ENCODE measurements around the gene RAB11FIP4.

Gene RAB11FIP4

DNA sequence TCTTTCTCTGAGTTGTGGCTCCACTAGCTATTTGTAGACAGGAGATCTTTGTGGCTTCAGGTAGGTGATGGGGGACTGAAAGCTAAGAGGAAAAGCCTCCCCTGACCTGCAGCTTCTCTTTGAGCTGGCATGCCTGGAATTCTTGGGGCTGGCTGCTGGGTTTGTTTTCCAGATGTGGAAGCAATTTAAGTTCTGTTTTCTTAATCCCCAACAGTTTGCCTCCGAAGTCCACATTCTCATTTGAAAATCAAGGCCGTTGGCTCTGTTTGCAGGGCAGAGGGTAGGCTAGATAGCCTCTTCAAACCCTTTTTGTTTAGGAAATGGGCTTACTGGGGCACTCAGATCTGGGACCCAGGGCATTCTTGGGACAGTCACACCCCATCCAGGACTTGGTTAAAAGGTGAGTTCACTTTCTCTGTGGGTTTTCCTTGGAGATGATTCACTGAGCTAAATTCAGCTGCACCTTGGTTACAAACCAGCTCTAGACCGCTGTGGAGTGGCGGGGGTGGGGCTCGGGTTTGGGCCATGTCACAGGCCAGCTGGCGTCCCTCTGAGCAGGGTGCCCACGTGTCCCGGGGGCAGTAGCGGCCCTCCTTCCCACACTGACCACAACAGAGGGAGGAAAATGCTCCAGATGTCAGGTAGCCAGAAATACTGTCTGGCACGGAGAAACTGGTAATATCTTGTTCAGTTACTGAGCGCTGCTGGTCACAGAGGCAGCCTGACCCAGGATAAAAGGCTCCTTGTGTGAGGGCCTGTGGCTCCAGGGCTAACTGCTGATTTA lies 108.5 kb downstream of the RAB11FIP4 start:
- DNase-seq (ENCODE audit: low spot score) = peak; percentile 95

- DNase-seq (ENCODE audit: low spot score) = no peak
Observed at GRCh38 chr17:31506517-31506916, 115.0 kb downstream of the RAB11FIP4 start.

- DNase-seq (ENCODE audit: low spot score) = peak; percentile 39
Observed at GRCh38 chr17:31508288-31509094, 117.0 kb downstream of the RAB11FIP4 start.

GRCh38 chr17:31509095-31509804 lies 117.8 kb downstream of the RAB11FIP4 start:
- no peak for DNase-seq (ENCODE audit: low spot score)

DNA sequence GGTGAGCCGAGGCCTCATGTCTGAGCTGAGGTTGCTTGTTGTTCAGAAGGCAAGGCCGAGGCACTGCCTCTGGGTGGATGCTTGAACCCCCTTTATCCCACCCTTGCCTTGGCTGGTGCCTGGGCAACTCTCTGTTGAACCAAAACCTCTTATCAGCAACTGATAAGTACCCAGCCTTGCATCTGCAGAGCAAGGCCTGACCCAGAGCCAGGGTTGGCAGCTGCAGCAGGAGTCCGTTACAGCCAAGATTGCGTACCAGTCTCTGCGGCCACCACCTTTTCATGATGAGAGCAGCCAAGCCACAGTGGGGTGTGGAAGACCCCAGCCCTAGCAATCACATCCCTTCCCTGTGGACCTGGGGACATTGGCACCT lies 118.3 kb downstream of the RAB11FIP4 start:
- peak; percentile 29 for DNase-seq (ENCODE audit: low spot score)

GRCh38 chr17:31510308-31511194 lies 119.1 kb downstream of the RAB11FIP4 start:
- DNase-seq (ENCODE audit: low spot score) = peak; percentile 55

DNA sequence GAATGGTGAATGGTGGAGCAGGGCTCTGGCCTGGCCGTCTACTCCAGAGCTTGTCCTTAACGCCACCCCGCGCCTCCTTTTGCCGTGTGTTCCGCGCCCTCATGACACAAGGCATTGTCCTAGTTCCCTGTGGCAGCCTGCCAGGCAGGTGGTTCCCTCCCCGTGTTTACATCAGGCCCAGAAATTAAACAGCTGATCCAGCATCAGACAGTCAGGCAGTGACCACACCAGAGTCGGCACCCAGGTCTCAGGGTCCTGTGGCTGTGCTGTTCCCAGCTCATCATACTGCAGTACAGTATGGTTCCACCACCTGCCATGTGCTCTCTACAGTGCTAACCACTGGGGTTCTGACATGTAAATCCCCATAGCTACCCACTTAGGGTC lies 119.7 kb downstream of the RAB11FIP4 start:
- peak; percentile 75 for DNase-seq (ENCODE audit: low spot score)

GRCh38 chr17:31511580-31511979 lies 120.1 kb downstream of the RAB11FIP4 start:
- peak; percentile 95 for DNase-seq (ENCODE audit: low spot score)

GRCh38 chr17:31512104-31512740 lies 120.7 kb downstream of the RAB11FIP4 start:
- no peak for DNase-seq (ENCODE audit: low spot score)

DNA sequence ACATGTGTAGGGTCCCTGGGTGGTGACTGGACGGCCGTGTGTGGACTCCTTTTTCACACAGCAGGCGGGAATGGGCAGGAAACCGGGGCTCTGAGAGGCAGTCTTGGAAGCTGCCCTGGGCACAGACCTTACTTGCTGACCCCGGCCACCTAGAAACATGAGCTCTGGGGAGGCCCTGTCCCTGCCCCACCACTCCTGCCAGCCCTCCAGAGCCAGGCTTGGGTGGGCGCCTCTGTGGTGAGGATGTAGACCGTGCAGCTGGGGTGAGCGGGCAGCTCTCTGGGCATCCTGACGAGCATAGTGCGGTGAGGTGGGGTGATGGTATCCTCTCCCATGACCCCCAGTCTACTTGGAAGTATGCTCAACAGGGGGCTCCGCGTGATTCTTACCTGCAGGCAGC lies 121.3 kb downstream of the RAB11FIP4 start:
- no peak for DNase-seq (ENCODE audit: low spot score)

DNA sequence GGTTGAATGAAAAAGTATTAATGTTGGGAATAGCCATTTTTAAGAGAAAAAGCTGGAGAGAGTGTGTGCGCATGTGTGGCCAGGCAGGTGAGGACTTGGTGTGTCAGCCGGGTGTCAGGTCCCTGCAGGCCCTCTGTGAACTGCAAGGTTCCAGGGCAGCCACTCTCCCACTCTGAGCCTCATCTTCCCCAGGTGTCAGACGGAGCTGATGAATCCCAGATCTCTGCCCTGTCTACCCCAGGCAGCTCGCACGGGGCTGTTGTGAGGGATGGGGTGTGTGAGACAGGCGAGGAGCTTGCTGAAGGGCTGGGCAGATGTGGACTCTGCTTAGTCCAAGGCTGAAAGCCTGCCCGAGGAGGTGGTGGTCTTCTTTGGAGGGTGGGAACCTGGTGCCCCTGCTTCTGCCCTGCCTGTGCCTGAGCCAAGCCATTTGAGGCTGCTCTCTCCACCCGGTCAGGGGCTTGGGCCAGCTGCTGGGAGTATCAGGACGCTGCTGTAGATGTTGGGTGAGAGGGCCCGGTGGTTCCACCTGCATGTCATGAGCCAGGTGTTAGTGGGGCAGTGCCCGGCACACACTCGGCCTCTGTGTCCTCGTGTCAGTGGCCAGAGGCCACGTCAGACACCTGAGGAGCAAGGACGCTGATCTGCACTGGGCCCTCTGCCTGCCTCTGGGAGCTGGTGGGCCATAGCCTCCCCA lies 122.4 kb downstream of the RAB11FIP4 start:
- DNase-seq (ENCODE audit: low spot score) = no peak

DNA sequence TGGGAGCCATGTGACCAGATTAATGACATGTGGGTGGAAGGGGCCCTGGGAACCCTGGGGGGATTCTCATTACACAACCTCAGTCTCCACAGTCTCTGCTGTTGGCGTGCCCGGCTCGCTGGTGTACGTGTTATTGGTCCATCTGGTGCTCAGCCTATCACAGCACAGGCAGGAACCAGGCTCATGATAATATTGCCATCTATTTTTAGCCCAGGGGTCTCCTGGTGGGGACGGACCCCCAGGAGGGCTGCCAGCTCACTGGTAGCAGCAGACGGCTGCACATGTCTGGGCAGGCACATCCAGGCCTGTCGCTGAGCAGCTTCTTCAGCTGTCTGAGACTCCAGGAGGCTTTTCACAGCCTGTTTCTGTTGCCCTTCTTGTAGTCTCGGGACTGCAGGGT lies 123.8 kb downstream of the RAB11FIP4 start:
- DNase-seq (ENCODE audit: low spot score) = no peak

DNA sequence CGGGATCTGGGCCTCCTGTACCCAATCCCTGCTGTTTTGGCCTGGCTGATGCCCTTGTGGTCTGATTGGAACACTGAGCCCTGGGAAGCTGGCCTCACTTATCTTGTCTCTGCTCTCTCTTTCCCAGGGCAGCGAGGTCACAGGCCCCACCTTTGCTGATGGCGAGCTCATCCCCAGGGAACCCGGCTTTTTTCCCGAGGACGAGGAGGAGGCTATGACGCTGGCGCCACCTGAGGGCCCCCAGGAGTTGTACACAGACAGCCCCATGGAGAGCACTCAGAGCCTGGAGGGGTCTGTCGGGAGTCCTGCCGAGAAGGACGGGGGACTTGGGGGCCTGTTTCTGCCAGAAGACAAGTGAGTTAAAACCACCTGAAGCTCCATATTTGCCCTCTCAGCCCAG lies 126.0 kb downstream of the RAB11FIP4 start:
- DNase-seq (ENCODE audit: low spot score) = no peak

GRCh38 chr17:31518478-31518877 lies 127.0 kb downstream of the RAB11FIP4 start:
- DNase-seq (ENCODE audit: low spot score) = no peak

DNA sequence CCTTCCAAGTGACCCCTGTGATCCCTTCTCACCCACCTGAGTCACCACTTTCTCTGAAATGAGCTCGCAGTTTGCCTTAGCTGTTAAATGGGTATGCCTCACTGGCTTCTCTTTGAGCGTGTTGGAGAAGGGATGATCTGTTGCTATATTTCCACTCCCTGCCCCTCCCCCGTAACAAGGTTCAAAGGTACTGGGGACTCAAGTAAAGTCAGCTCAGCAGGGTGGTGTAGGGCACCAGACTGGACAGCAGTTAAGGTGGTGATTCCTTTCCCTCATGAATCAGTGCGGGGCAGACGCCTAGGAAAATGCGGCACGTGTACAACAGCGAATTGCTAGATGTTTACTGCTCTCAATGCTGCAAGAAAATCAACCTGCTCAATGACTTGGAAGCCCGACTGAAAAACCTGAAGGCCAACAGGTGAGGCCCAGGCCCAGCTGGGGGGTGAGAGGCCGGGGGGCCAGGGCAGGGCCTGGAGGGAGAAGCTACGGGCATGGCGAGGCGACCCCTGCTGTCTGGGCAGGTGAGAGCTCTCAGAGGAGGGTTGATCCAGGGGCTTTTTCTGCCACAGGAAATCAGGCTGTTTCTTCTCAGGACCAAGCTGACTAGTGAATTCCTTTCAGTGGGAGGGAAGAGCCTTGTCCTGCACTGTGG lies 130.3 kb downstream of the RAB11FIP4 start:
- no peak for DNase-seq (ENCODE audit: low spot score)

DNA sequence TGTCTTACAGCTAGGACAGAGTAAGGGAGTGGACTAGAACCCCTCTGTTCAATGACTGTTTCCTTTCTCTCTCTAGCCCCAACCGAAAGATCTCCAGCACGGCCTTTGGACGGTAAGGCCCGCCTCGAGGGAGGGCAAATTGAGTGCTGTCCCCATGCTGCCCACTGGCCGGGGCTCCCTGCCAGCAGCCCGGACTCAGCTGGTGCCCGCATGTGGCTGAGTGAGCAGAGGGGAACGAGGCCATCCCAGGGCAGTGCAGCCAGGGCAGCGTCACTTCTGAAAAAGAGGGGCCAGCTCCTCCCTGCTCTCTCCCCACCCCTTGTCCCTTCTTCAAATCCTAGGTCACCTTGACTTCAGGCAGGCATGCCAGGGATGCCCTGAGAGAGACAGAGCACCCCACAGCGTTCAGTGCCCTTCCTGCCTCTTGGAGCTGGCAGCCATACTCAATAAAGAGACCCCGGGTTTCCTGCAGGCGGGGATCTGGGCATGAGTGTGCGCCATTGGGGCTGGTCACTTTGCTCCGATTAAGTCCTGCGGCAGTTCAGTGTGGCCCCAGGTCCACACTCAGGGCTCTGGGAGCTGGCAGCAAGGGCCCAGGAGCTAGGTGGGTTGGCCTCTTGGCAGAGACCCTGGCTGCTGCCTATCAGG lies 130.9 kb downstream of the RAB11FIP4 start:
- peak; percentile 15 for DNase-seq (ENCODE audit: low spot score)

DNA sequence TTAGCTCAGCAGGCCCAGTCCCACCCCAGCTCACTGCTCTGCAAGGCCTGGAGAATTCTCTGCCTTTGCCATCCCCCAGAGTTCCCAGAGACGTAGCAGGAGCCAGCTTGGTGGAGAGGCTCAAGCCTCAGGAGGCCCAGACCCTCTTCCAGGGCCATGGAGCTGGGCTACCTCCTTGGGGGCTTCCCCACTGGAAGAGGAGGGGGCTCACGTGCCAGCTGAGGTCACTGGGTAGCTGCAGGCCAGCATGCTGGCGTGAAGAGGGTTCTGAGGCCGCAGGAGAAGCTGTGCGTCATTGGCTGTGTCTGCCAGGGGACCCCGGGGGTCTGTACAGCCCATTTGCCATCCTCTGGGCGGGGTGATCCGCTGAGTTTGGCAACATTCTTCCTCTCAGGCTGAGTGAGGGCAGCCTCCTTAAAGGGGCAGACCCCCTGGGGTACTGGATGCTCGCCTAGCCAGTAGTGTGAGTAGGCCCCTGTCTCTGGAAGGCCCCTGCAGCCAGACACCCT lies 131.6 kb downstream of the RAB11FIP4 start:
- no peak for DNase-seq (ENCODE audit: low spot score)

DNA sequence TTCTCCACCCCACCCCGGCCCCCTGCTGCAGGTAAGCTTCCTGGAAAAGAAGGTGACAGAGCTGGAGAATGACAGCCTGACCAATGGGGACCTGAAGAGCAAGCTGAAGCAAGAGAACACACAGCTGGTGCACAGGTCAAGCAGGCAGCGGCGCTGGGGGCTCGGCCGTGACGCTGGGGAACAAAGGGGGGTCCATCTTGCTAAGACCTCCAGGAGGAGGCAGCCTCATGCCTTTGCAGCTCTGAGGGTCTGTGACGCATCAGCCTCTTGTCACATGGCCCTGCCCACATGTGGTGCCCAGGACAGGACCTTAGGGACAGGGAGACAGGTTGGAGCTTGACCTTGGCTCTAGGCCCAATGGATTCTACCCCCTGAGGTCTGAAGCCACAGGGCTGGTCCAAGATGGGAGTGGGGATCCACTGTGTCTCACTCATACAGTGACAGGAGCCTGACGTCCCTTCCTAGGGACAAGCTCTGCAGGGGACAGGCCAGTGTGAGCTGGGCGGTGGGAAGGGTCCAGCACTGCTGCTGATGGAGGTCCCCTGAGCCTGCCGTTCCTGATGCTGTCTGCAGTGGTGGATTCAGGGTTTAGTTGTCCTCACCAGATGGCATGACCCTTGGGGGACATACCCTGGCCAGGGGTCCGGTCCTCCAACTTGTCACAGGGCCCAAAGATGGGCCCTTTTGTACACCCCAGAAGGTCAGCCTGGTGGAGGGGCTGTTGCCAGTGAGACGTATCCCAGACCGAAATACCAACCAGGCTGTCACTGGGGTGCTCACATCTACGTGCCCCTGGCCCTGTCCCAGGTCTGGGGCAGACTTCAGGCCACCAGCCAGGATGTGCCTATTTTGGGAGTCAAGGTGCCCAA lies 132.6 kb downstream of the RAB11FIP4 start:
- DNase-seq (ENCODE audit: low spot score) = no peak
